DOHH2 (cell line): ENCODE results near the gene KIAA0040.

ENCODE experiments used
- H3F3A ChIP-seq: fragments of 200-600 bp; sonication (generic), shearing (Covaris generic); 2 replicates; pipeline ENCODE4 v1.6.0; 2016; ENCODE audit warnings: antibody characterized with exemption, mild to moderate bottlenecking; ENCODE audit not compliant: control insufficient read depth, insufficient read depth
- H3K27ac ChIP-seq: fragments of 200-600 bp; sonication (generic); 2 replicates; pipeline ENCODE4 v1.5.1; 2014; ENCODE audit warnings: low read depth, mild to moderate bottlenecking, low read length, moderate library complexity
- H3K27me3 ChIP-seq: fragments of 200-600 bp; sonication (generic); 2 replicates; pipeline ENCODE4 v1.6.1; 2014; ENCODE audit warnings: mild to moderate bottlenecking, low read length, mixed read lengths; ENCODE audit not compliant: control insufficient read depth
- H3K36me3 ChIP-seq: fragments of 200-600 bp; sonication (generic); 2 replicates; pipeline ENCODE4 v1.6.1; 2014; ENCODE audit warnings: mild to moderate bottlenecking, low read length, moderate library complexity, mixed read lengths; ENCODE audit not compliant: control insufficient read depth
- H3K4me1 ChIP-seq: fragments of 200-600 bp; sonication (generic); 2 replicates; pipeline ENCODE4 v1.6.1; 2014; ENCODE audit warnings: mild to moderate bottlenecking, low read length, mixed read lengths; ENCODE audit not compliant: control insufficient read depth
- H3K4me2 ChIP-seq: fragments of 200-600 bp; sonication (generic); 2 replicates; pipeline ENCODE4 v1.6.0; 2014; ENCODE audit warnings: mild to moderate bottlenecking, low read length, moderate library complexity
- H3K4me3 ChIP-seq: fragments of 200-600 bp; sonication (generic); 2 replicates; pipeline ENCODE4 v1.5.1; 2014; ENCODE audit warnings: mild to moderate bottlenecking, low read length, mixed read lengths
- H3K79me2 ChIP-seq: fragments of 200-600 bp; sonication (generic); 2 replicates; pipeline ENCODE4 v1.6.1; 2014; ENCODE audit warnings: mild to moderate bottlenecking, low read length, mixed read lengths; ENCODE audit not compliant: control insufficient read depth
- H3K9me2 ChIP-seq: fragments of 200-600 bp; sonication (generic); replicated peaks from 2 replicates; pipeline ENCODE4 v1.6.1; 2014; ENCODE audit warnings: mild to moderate bottlenecking, low read length, mixed read lengths; ENCODE audit not compliant: control insufficient read depth
- H3K9me3 ChIP-seq: fragments of 200-600 bp; sonication (generic); 2 replicates; pipeline ENCODE4 v1.6.1; 2014; ENCODE audit warnings: antibody characterized with exemption, low read length, mixed read lengths; ENCODE audit not compliant: control insufficient read depth, insufficient read depth
- H4K20me1 ChIP-seq: fragments of 200-600 bp; sonication (generic); 2 replicates; pipeline ENCODE4 v1.6.0; 2014; ENCODE audit warnings: low read depth, mild to moderate bottlenecking, antibody characterized with exemption, low read length, moderate library complexity; ENCODE audit not compliant: control insufficient read depth, insufficient read depth
- CTCF ChIP-seq: fragments of 200-600 bp; sonication (generic); IDR thresholded peaks from one replicate; pipeline ENCODE4 v1.5.1; 2014; ENCODE audit warnings: antibody characterized with exemption, mild to moderate bottlenecking, low read depth, low read length; ENCODE audit not compliant: poor library complexity, severe bottlenecking
- EZH2phosphoT487 ChIP-seq: fragments of 200-600 bp; sonication (generic); IDR thresholded peaks from 2 replicates; pipeline ENCODE4 v1.6.1; 2017; ENCODE audit warnings: borderline replicate concordance, mild to moderate bottlenecking, antibody characterized with exemption, low read length, moderate library complexity, mixed read lengths

Gene KIAA0040

GRCh38 chr1:175218786-175219434 lies 26.3 kb upstream of the KIAA0040 start:
- Histone ChIP-seq H3K27ac (peak overlapping the region; percentile 66), H3K4me3 (peak overlapping the region; percentile 50), H3K4me1 (peaks cover 87% of the 10 kb centered on the region), H3K36me3 (no peaks in the 10 kb centered on the region), H3K4me2 (peak overlapping the region; percentile 67), H3K27me3 (no peaks in the 10 kb centered on the region), H3K79me2 (no peaks in the 10 kb centered on the region), H3F3A (no peaks in the 10 kb centered on the region), H3K9me3 (0 out of 2 replicates have a peak, but pooled peaks cover 2% of the 10 kb centered on the region), H4K20me1 (no peaks in the 10 kb centered on the region), H3K9me2 (no peaks in the 10 kb centered on the region)
- TF ChIP-seq EZH2phosphoT487, result no peak
- TF ChIP-seq CTCF, result no peak

- peak overlapping the region; percentile 67 for H3K4me2 ChIP-seq
- no peaks in the 10 kb centered on the region for H3F3A ChIP-seq
- H3K4me1 ChIP-seq, result peaks cover 77% of the 10 kb centered on the region
- no peaks in the 10 kb centered on the region for H3K79me2 ChIP-seq
- H3K36me3 ChIP-seq, result no peaks in the 10 kb centered on the region
- H3K27me3 ChIP-seq, result no peaks in the 10 kb centered on the region
- TF ChIP-seq EZH2phosphoT487 (no peak), CTCF (no peak)
- H4K20me1 ChIP-seq, result no peaks in the 10 kb centered on the region
- H3K4me3 ChIP-seq, result peak overlapping the region; percentile 50
- peaks cover 9% of the 10 kb centered on the region; the same call in 1 of the 2 replicates for H3K9me3 ChIP-seq
- H3K9me2 ChIP-seq, result no peaks in the 10 kb centered on the region
- H3K27ac ChIP-seq, result peak overlapping the region; percentile 66
Measured at GRCh38 chr1:175217721-175218531, 25.4 kb upstream of the KIAA0040 start.

- H3K9me2 ChIP-seq, result no peaks in the 10 kb centered on the region
- TF ChIP-seq EZH2phosphoT487 (no peak), CTCF (no peak)
- no peaks in the 10 kb centered on the region for H3K79me2 ChIP-seq
- H3F3A ChIP-seq, result no peaks in the 10 kb centered on the region
- no peak overlapping the region for H3K4me2 ChIP-seq
- no peak overlapping the region for H3K4me3 ChIP-seq
- H4K20me1 ChIP-seq, result no peaks in the 10 kb centered on the region
- no peaks in the 10 kb centered on the region for H3K27me3 ChIP-seq
- peaks cover 73% of the 10 kb centered on the region for H3K4me1 ChIP-seq
- no peak overlapping the region for H3K27ac ChIP-seq
- H3K36me3 ChIP-seq, result no peaks in the 10 kb centered on the region
- peaks cover 9% of the 10 kb centered on the region; the same call in 1 of the 2 replicates for H3K9me3 ChIP-seq
Measured at GRCh38 chr1:175216444-175216843, 23.9 kb upstream of the KIAA0040 start.
